Measurements from ENCODE around the gene MIEF1.

- TF ChIP-seq FOXA1 (IDR thresholded peaks at IDR 0.05) = no peak
- TF ChIP-seq ZNF384 (IDR thresholded peaks at IDR 0.05) = no peak
- TF ChIP-seq NFRKB (IDR thresholded peaks at IDR 0.05) = no peak
- no peak for TF ChIP-seq FOXK2 (IDR thresholded peaks at IDR 0.05)
- no peak for TF ChIP-seq BHLHE40 (IDR thresholded peaks at IDR 0.05; ENCODE audit: borderline replicate concordance)
- TF ChIP-seq HDGF (IDR thresholded peaks at IDR 0.05; ENCODE audit: borderline replicate concordance) = no peak
- TF ChIP-seq SP1 (IDR thresholded peaks at IDR 0.05) = no peak
- TF ChIP-seq SUZ12 (IDR thresholded peaks at IDR 0.05) = no peak
- TF ChIP-seq CTBP1 (IDR thresholded peaks at IDR 0.05; ENCODE audit: borderline replicate concordance) = no peak
- no peak for TF ChIP-seq ELF4 (IDR thresholded peaks at IDR 0.05)
- no peak for TF ChIP-seq LEF1 (IDR thresholded peaks at IDR 0.05; ENCODE audit: borderline replicate concordance)
- TF ChIP-seq ARNT (IDR thresholded peaks at IDR 0.05) = no peak
- TF ChIP-seq TARDBP (IDR thresholded peaks at IDR 0.05) = no peak
- no peak for TF ChIP-seq FOXM1 (IDR thresholded peaks at IDR 0.05; ENCODE audit: borderline replicate concordance)
Observed at GRCh38 chr22:39536711-39537110, 34.6 kb downstream of the MIEF1 start.
